H9 (cell line): ENCODE measurements around the gene TNFRSF1B. TPM values are rescaled to one million over a fixed set of nuclear protein-coding genes. Genes with fewer than 3 reads are reported as not detected.

Experiments used
- DNase-seq: peaks from one replicate; pipeline ENCODE4 v3.0.0-alpha.2; 2017
- H2AFZ ChIP-seq: one replicate; pipeline ENCODE4 v1.6.1; 2013; ENCODE audit warnings: mild to moderate bottlenecking, low read length, control low read depth, moderate library complexity
- H2AK5ac ChIP-seq: 2 replicates; pipeline ENCODE4 v1.6.1; 2013; ENCODE audit warnings: low read length, control low read depth, mixed read lengths; ENCODE audit not compliant: insufficient read length
- H2BK120ac ChIP-seq: one replicate; pipeline ENCODE4 v1.6.1; 2013; ENCODE audit warnings: low read depth, mild to moderate bottlenecking, low read length, control low read depth, inconsistent platforms; ENCODE audit not compliant: poor library complexity, severe bottlenecking
- H2BK12ac ChIP-seq: 2 replicates; pipeline ENCODE4 v1.6.1; 2013; ENCODE audit warnings: low read length, control low read depth, mixed read lengths, low read depth; ENCODE audit not compliant: insufficient read length
- H2BK15ac ChIP-seq: 2 replicates; pipeline ENCODE4 v1.6.1; 2013; ENCODE audit warnings: low read depth, low read length, control low read depth
- H2BK20ac ChIP-seq: one replicate; pipeline ENCODE4 v1.6.1; 2013; ENCODE audit warnings: low read depth, mild to moderate bottlenecking, low read length, control low read depth, inconsistent platforms; ENCODE audit not compliant: poor library complexity, severe bottlenecking
- H2BK5ac ChIP-seq: 2 replicates; pipeline ENCODE4 v1.6.1; 2013; ENCODE audit warnings: low read length, control low read depth, mixed read lengths; ENCODE audit not compliant: insufficient read length
- H3K14ac ChIP-seq: 2 replicates; pipeline ENCODE4 v1.6.1; 2013; ENCODE audit warnings: low read length, control low read depth; ENCODE audit not compliant: insufficient read depth
- H3K18ac ChIP-seq: 2 replicates; pipeline ENCODE4 v1.6.1; 2013; ENCODE audit warnings: low read depth, mild to moderate bottlenecking, mixed read lengths, low read length, control low read depth; ENCODE audit not compliant: insufficient read length
- H3K23ac ChIP-seq: 2 replicates; pipeline ENCODE4 v1.6.1; 2013; ENCODE audit warnings: low read length, control low read depth, mixed read lengths, low read depth; ENCODE audit not compliant: insufficient read length
- H3K23me2 ChIP-seq: 2 replicates; pipeline ENCODE4 v1.6.1; 2013; ENCODE audit warnings: low read depth, mild to moderate bottlenecking, mixed read lengths, low read length, control low read depth; ENCODE audit not compliant: insufficient read length, poor library complexity, severe bottlenecking
- H3K27ac ChIP-seq: 2 replicates; pipeline ENCODE4 v1.5.1; 2013; ENCODE audit warnings: low read length, control low read depth, mixed read lengths, low read depth; ENCODE audit not compliant: insufficient read length
- H3K27me3 ChIP-seq: 2 replicates; pipeline ENCODE4 v1.6.1; 2013; ENCODE audit warnings: low read length, control low read depth, inconsistent platforms; ENCODE audit not compliant: insufficient read depth
- H3K4ac ChIP-seq: 2 replicates; pipeline ENCODE4 v1.6.1; 2013; ENCODE audit warnings: low read depth, mild to moderate bottlenecking, control low read depth, inconsistent platforms, low read length, moderate library complexity
- H3K4me1 ChIP-seq: 2 replicates; pipeline ENCODE4 v1.6.1; 2013; ENCODE audit warnings: low read length, control low read depth, inconsistent platforms; ENCODE audit not compliant: insufficient read depth
- H3K4me2 ChIP-seq: 2 replicates; pipeline ENCODE4 v1.6.1; 2013; ENCODE audit warnings: low read length, control low read depth, mixed read lengths; ENCODE audit not compliant: insufficient read length, insufficient read depth
- H3K56ac ChIP-seq: 2 replicates; pipeline ENCODE4 v1.6.1; 2013; ENCODE audit warnings: low read depth, mild to moderate bottlenecking, mixed read lengths, low read length, control low read depth; ENCODE audit not compliant: insufficient read length
- H3K79me1 ChIP-seq: 2 replicates; pipeline ENCODE4 v1.6.1; 2013; ENCODE audit warnings: low read depth, mild to moderate bottlenecking, moderate library complexity, low read length, control low read depth, inconsistent platforms; ENCODE audit not compliant: insufficient read depth, poor library complexity, severe bottlenecking
- H3K79me2 ChIP-seq: 2 replicates; pipeline ENCODE4 v1.6.1; 2013; ENCODE audit warnings: low read length, control low read depth, inconsistent platforms; ENCODE audit not compliant: insufficient read depth
- H3K9ac ChIP-seq: 2 replicates; pipeline ENCODE4 v1.6.1; 2013; ENCODE audit warnings: low read length, control low read depth, mixed read lengths; ENCODE audit not compliant: insufficient read length; ENCODE audit errors: extremely low read depth
- H3K9me3 ChIP-seq: one replicate; pipeline ENCODE4 v1.6.1; 2013; ENCODE audit warnings: low read depth, low read length, inconsistent platforms; ENCODE audit not compliant: control insufficient read depth
- H3T11ph ChIP-seq: one replicate; pipeline ENCODE4 v1.6.1; 2013; ENCODE audit warnings: mild to moderate bottlenecking, low read length, control low read depth, inconsistent platforms
- H4K20me1 ChIP-seq: one replicate; pipeline ENCODE4 v1.6.1; 2013; ENCODE audit not compliant: control insufficient read depth, insufficient read length, insufficient read depth
- H4K5ac ChIP-seq: 2 replicates; pipeline ENCODE4 v1.6.1; 2013; ENCODE audit warnings: low read depth, mild to moderate bottlenecking, mixed read lengths, low read length, control low read depth; ENCODE audit not compliant: insufficient read length
- H4K8ac ChIP-seq: replicated peaks from 2 replicates; pipeline ENCODE4 v1.6.1; 2013; ENCODE audit warnings: low read length, control low read depth, mixed read lengths, low read depth; ENCODE audit not compliant: insufficient read length
- H4K91ac ChIP-seq: 2 replicates; pipeline ENCODE4 v1.6.1; 2013; ENCODE audit warnings: low read depth, mild to moderate bottlenecking, moderate library complexity, mixed read lengths, low read length, control low read depth; ENCODE audit not compliant: insufficient read length
- H3K27ac Mint-ChIP-seq, 3 experiments: 2 replicates in 2 of 3; 3 replicates in 1 of 3; pipeline ENCODE4 v1.8.0; 2020 to 2021; ENCODE audit warnings: mixed read lengths in 3 of 3, mild to moderate bottlenecking in 1 of 3, moderate library complexity in 1 of 3
- H3K27me3 Mint-ChIP-seq: 2 replicates; pipeline ENCODE4 v1.8.0; 2021; ENCODE audit warnings: low read depth, mild to moderate bottlenecking, moderate library complexity, mixed read lengths
- H3K36me3 Mint-ChIP-seq, 3 experiments: 2 replicates in 2 of 3; 3 replicates in 1 of 3; pipeline ENCODE4 v1.8.0; 2020 to 2021; ENCODE audit warnings: low read depth in 3 of 3, mixed read lengths in 3 of 3; ENCODE audit not compliant: insufficient read depth in 1 of 3
- H3K4me1 Mint-ChIP-seq, 2 experiments: 2 replicates each; pipeline ENCODE4 v1.8.0; 2020; ENCODE audit warnings: mixed read lengths in 2 of 2
- H3K4me3 Mint-ChIP-seq, 2 experiments: 2 replicates in 1 of 2; 3 replicates in 1 of 2; pipeline ENCODE4 v1.8.0; 2020 to 2021; ENCODE audit warnings: mild to moderate bottlenecking in 2 of 2, mixed read lengths in 2 of 2, moderate library complexity in 1 of 2
- H3K9me3 Mint-ChIP-seq, 2 experiments: 2 replicates in 1 of 2; 3 replicates in 1 of 2; pipeline ENCODE4 v1.8.0; 2020; ENCODE audit warnings: mild to moderate bottlenecking in 2 of 2, mixed read lengths in 2 of 2, moderate library complexity in 1 of 2
- WGBS: extraction: QIAGEN DNeasy Blood & Tissue Kit; methylation state at CpG from one replicate; pipeline ENCODE4 v1.1.7; 2013; ENCODE audit warnings: missing lambda C conversion rate, low lambda C conversion rate, mixed read lengths; ENCODE audit not compliant: insufficient read length; ENCODE audit errors: extremely low coverage; 5-methylcytosine and 5-hydroxymethylcytosine counted together
- total RNA-seq: library from RNA; stranded (reverse); gene quantifications from 2 replicates; pipeline ENCODE4 v1.2.1, GENCODE V29; 2021
- TF ChIP-seq, protein P1 (sequence below): fragments of 200-600 bp; sonication (generic); conservative IDR thresholded peaks from 3 replicates; pipeline ENCODE4 v1.8.0; 2021; ENCODE audit warnings: antibody characterized with exemption, mild to moderate bottlenecking

TNFRSF1B gene
- total RNA-seq, 1 experiment from 2014 or later: 0.57 TPM

DNA sequence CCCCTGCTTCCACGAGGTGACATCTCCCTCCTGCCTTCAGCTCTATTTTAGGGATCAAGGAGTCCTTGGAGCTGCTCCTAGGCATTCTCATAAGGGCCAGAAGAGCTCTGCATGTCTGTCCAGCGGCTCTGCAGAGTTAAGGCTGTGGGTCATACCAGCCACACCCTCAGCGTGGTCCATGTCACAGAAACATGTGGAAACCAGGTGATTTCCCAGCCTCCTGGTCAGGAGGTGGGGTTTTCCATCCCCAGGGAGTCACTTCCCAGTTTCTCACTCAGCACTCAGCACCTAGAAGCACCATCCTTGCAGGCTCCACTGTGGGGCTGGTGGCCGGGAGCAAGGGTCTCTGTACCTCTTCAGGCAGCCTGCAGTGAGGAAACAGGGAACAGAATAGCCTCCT, 1.4 kb upstream of the TNFRSF1B start:
- TF ChIP-seq, protein P1, sequence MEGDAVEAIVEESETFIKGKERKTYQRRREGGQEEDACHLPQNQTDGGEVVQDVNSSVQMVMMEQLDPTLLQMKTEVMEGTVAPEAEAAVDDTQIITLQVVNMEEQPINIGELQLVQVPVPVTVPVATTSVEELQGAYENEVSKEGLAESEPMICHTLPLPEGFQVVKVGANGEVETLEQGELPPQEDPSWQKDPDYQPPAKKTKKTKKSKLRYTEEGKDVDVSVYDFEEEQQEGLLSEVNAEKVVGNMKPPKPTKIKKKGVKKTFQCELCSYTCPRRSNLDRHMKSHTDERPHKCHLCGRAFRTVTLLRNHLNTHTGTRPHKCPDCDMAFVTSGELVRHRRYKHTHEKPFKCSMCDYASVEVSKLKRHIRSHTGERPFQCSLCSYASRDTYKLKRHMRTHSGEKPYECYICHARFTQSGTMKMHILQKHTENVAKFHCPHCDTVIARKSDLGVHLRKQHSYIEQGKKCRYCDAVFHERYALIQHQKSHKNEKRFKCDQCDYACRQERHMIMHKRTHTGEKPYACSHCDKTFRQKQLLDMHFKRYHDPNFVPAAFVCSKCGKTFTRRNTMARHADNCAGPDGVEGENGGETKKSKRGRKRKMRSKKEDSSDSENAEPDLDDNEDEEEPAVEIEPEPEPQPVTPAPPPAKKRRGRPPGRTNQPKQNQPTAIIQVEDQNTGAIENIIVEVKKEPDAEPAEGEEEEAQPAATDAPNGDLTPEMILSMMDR: no peak

More for the DNA sequence above, 1.4 kb upstream of the TNFRSF1B start:
- H3K9me3 Mint-ChIP-seq: no peaks in the 10 kb centered on the region; a peak in 1 of 5 replicates
- Histone ChIP-seq H4K8ac (no peak overlapping the region), H3T11ph (no peak overlapping the region), H4K20me1 (no peaks in the 10 kb centered on the region), H2BK12ac (no peak overlapping the region), H2BK120ac (no peak overlapping the region), H3K4ac (no peak overlapping the region), H3K56ac (no peak overlapping the region), H3K79me1 (no peaks in the 10 kb centered on the region), H2BK5ac (no peak overlapping the region), H3K9ac (no peak overlapping the region), H3K4me2 (no peak overlapping the region), H3K79me2 (no peaks in the 10 kb centered on the region), H4K5ac (no peak overlapping the region), H3K9me3 (no peaks in the 10 kb centered on the region), H2AK5ac (no peak overlapping the region), H4K91ac (no peak overlapping the region), H2BK15ac (no peak overlapping the region), H2BK20ac (no peak overlapping the region), H3K27me3 (no peaks in the 10 kb centered on the region; the same call in 1 of the 2 replicates), H3K27ac (no peak overlapping the region), H3K14ac (no peak overlapping the region), H2AFZ (no peak overlapping the region), H3K23me2 (peaks cover 3% of the 10 kb centered on the region), H3K18ac (no peak overlapping the region), H3K23ac (no peak overlapping the region), H3K4me1 (no peaks in the 10 kb centered on the region)
- no peak overlapping the region for H3K27ac Mint-ChIP-seq
- H3K4me1 Mint-ChIP-seq: peaks cover 12 to 20% of the 10 kb centered on the region in 2 experiments
- no peak for DNase-seq
- H3K36me3 Mint-ChIP-seq: no peaks in the 10 kb centered on the region; a peak in 1 of 7 replicates
- peaks cover 48% of the 10 kb centered on the region for H3K27me3 Mint-ChIP-seq
- no peak overlapping the region for H3K4me3 Mint-ChIP-seq
- WGBS: no CpG with 5 or more reads among the region's 4 CpGs
